Breast epithelium (tissue), 3 donors: ENCODE measurements around the gene NME8.

Experiments
- CTCF ChIP-seq, 3 donors: fragments of 450-650 bp; IDR thresholded peaks; one replicate each; pipeline ENCODE4 v1.5.1; 2016 to 2017; ENCODE audit warnings: antibody characterized with exemption in 3 of 3, mild to moderate bottlenecking in 3 of 3, moderate library complexity in 3 of 3
- POLR2A ChIP-seq: fragments of 450-650 bp; IDR thresholded peaks from one replicate; pipeline ENCODE4 v1.6.1; 2016; ENCODE audit warnings: antibody characterized with exemption, mild to moderate bottlenecking, moderate library complexity
- POLR2AphosphoS5 ChIP-seq, 3 donors: sonication (generic); formaldehyde crosslinking; IDR thresholded peaks; one replicate each; pipeline ENCODE4 v1.6.1; 2017; ENCODE audit warnings: antibody characterized with exemption in 3 of 3

- TF ChIP-seq CTCF (IDR thresholded peaks at IDR 0.05) (peak; percentile 34 to 59 (median 42)), POLR2AphosphoS5 (IDR thresholded peaks at IDR 0.05) (no peak), POLR2A (no peak)
Measured at GRCh38 chr7:37916673-37917660, 68.6 kb downstream of the NME8 start, which contains the start of gene SFRP4.
